ENCODE data around the gene SPATC1L.

SPATC1L gene

GRCh38 chr21:46137908-46138307 is 46.4 kb downstream of the SPATC1L start:
- no peak for DNase-seq

- no peak for DNase-seq
Measured at GRCh38 chr21:46136739-46137349, 47.4 kb downstream of the SPATC1L start.

- DNase-seq = no peak
Measured at GRCh38 chr21:46135782-46136395, 48.4 kb downstream of the SPATC1L start.

- no peak for DNase-seq
Measured at GRCh38 chr21:46131838-46132651, 52.2 kb downstream of the SPATC1L start.

- DNase-seq = no peak
Measured at GRCh38 chr21:46131588-46131837, 52.7 kb downstream of the SPATC1L start.

- DNase-seq = no peak
Measured at GRCh38 chr21:46130831-46131587, 53.2 kb downstream of the SPATC1L start.

- no peak for DNase-seq
Measured at GRCh38 chr21:46129846-46130651, 54.2 kb downstream of the SPATC1L start.

- DNase-seq = no peak
Measured at GRCh38 chr21:46128933-46129571, 55.2 kb downstream of the SPATC1L start.

GRCh38 chr21:46128106-46128932 is 55.9 kb downstream of the SPATC1L start:
- DNase-seq = no peak

- no peak for DNase-seq
Measured at GRCh38 chr21:46127239-46128105, 56.8 kb downstream of the SPATC1L start.

GRCh38 chr21:46126309-46127238 is 57.7 kb downstream of the SPATC1L start:
- no peak for DNase-seq

GRCh38 chr21:46125846-46126301 is 58.4 kb downstream of the SPATC1L start:
- DNase-seq = no peak

GRCh38 chr21:46124926-46125845 is 59.1 kb downstream of the SPATC1L start:
- DNase-seq = no peak

- DNase-seq = no peak
Measured at GRCh38 chr21:46124083-46124925, 60.0 kb downstream of the SPATC1L start.
